ENCODE measurements around the gene GALNT14. TPM values are rescaled to one million over a fixed set of nuclear protein-coding genes. Genes with fewer than 3 reads are reported as not detected.

GALNT14 gene
- total and polyA plus RNA-seq, 9 donors, result 0.28 to 9.8 (median 1.6) TPM; not detected in 3

DNA sequence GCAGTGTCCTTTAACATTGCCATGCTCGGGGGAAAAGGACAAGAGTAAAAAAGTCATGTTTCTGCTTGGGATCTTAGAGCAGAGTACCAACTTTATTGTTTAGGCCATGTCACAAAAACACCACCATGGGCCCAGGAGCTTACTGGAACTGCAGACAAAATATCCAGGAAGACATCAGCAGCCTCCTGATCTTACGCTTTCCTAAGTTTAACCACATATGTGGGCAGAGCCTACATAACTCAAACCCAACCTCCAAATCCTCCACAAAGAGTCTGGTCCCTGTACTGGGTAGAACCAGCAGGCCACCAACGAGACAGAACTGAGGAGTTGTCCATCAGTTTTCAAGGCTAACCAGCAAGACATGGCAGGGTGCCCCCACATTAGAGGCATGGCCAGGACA is 10.3 kb downstream of the GALNT14 start:
- no peak overlapping the region for H3K27ac ChIP-seq
- H3K27me3 ChIP-seq, result no peaks in the 10 kb centered on the region
- no peak for TF ChIP-seq EP300 (IDR thresholded peaks at IDR 0.05)
- TF ChIP-seq POLR2A (IDR thresholded peaks at IDR 0.05), result no peak
- TF ChIP-seq, protein P1, sequence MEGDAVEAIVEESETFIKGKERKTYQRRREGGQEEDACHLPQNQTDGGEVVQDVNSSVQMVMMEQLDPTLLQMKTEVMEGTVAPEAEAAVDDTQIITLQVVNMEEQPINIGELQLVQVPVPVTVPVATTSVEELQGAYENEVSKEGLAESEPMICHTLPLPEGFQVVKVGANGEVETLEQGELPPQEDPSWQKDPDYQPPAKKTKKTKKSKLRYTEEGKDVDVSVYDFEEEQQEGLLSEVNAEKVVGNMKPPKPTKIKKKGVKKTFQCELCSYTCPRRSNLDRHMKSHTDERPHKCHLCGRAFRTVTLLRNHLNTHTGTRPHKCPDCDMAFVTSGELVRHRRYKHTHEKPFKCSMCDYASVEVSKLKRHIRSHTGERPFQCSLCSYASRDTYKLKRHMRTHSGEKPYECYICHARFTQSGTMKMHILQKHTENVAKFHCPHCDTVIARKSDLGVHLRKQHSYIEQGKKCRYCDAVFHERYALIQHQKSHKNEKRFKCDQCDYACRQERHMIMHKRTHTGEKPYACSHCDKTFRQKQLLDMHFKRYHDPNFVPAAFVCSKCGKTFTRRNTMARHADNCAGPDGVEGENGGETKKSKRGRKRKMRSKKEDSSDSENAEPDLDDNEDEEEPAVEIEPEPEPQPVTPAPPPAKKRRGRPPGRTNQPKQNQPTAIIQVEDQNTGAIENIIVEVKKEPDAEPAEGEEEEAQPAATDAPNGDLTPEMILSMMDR (IDR thresholded peaks at IDR 0.05), result no peak
- H3K4me3 ChIP-seq, result no peak overlapping the region
- WGBS, 3 donors, result 73 to 76% (median 76%) methylated on average over 3 of the region's 3 CpGs
- H3K9me3 ChIP-seq, result no peaks in the 10 kb centered on the region
- H3K4me1 ChIP-seq (ENCODE audit: insufficient read depth), result no peaks in the 10 kb centered on the region
- no peak for DNase-seq
- intact Hi-C loops (cut with DNase I), result no loop called here
- no peaks in the 10 kb centered on the region for H3K36me3 ChIP-seq

GRCh38 chr2:31125918-31126695 is 12.1 kb downstream of the GALNT14 start:
- H3K9me3 ChIP-seq, result no peaks in the 10 kb centered on the region
- 49 to 61% (median 54%) methylated on average over 6 of the region's 6 CpGs for WGBS, 3 donors
- no peaks in the 10 kb centered on the region for H3K4me1 ChIP-seq (ENCODE audit: insufficient read depth)
- no peak for TF ChIP-seq POLR2A (IDR thresholded peaks at IDR 0.05)
- TF ChIP-seq, protein P1 (IDR thresholded peaks at IDR 0.05), result no peak
- TF ChIP-seq EP300 (IDR thresholded peaks at IDR 0.05), result no peak
- H3K27me3 ChIP-seq, result no peaks in the 10 kb centered on the region
- H3K4me3 ChIP-seq, result no peak overlapping the region
- DNase-seq, result no peak
- no peaks in the 10 kb centered on the region for H3K36me3 ChIP-seq
- H3K27ac ChIP-seq, result no peak overlapping the region
- intact Hi-C loops (cut with DNase I), result no loop called here

GRCh38 chr2:31124904-31125303 is 13.3 kb downstream of the GALNT14 start:
- no peaks in the 10 kb centered on the region for H3K4me1 ChIP-seq (ENCODE audit: insufficient read depth)
- intact Hi-C loops (cut with DNase I), result no loop called here
- no peak overlapping the region for H3K4me3 ChIP-seq
- TF ChIP-seq, protein P1 (IDR thresholded peaks at IDR 0.05), result no peak
- TF ChIP-seq EP300 (IDR thresholded peaks at IDR 0.05) (no peak), POLR2A (IDR thresholded peaks at IDR 0.05) (no peak)
- 91 to 95% (median 93%) methylated on average over 4 of the region's 4 CpGs for WGBS, 3 donors
- no peaks in the 10 kb centered on the region for H3K27me3 ChIP-seq
- DNase-seq, result no peak
- no peaks in the 10 kb centered on the region for H3K9me3 ChIP-seq
- H3K27ac ChIP-seq, result no peak overlapping the region
- no peaks in the 10 kb centered on the region for H3K36me3 ChIP-seq

DNA sequence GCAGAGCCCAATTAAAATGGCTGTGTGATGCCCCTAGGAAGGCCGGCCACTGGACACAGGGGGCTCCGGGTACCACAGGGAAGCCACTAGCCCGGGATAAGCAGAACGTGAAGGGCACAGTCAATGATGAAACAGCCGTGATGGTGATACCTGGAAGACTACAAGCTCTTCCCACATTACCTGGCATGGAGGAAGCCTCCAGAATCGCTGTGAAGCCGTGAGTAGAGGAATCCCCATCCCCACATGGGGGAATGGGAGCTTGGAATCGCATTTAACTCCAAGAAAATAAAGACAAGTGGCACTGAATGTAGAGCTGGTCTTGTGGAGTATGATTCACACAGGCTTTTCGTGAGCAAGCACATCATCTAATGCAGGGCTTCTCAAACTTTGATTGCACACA is 16.1 kb downstream of the GALNT14 start:
- Histone ChIP-seq H3K27ac (no peak overlapping the region), H3K4me3 (no peak overlapping the region), H3K36me3 (no peaks in the 10 kb centered on the region), H3K27me3 (no peaks in the 10 kb centered on the region), H3K4me1 (ENCODE audit: insufficient read depth) (no peaks in the 10 kb centered on the region), H3K9me3 (no peaks in the 10 kb centered on the region)
- DNase-seq, result no peak
- WGBS, 3 donors, result 85 to 89% (median 87%) methylated on average over 9 of the region's 9 CpGs
- intact Hi-C loops (cut with DNase I), result no loop called here
- TF ChIP-seq EP300 (IDR thresholded peaks at IDR 0.05), result no peak
- no peak for TF ChIP-seq POLR2A (IDR thresholded peaks at IDR 0.05)
- TF ChIP-seq, protein P1 (IDR thresholded peaks at IDR 0.05), result no peak

Data from ovary (tissue), 9 donors.